OCI-LY7 (cell line): ENCODE data around the gene GTF2F1. TPM values are rescaled to one million over a fixed set of nuclear protein-coding genes. Genes with fewer than 3 reads are reported as not detected.

Experiments
- BruUV-seq: library from RNA; stranded (reverse); fragments of 400-500 nt; replicated peaks from 2 replicates; lab custom pipeline; 2021; lab: Mats Ljungman, UMichigan
- CTCF ChIA-PET: fragments of 300-600 bp; sonication (Branson Sonifier 250); formaldehyde crosslinking; loops from one replicate; lab custom pipeline; 2022; ENCODE audit warnings: antibody characterized with exemption; ENCODE audit not compliant: unreplicated experiment; lab: Charles Lee
- POLR2A ChIA-PET: fragments of 300-600 bp; sonication (Branson Sonifier 250); formaldehyde crosslinking; loops from one replicate; lab custom pipeline; 2022; ENCODE audit warnings: antibody characterized with exemption; lab: Charles Lee
- DNase-seq: peaks from one replicate; pipeline ENCODE4 v3.0.0-alpha.2; 2015; ENCODE audit warnings: low spot score
- H2AFZ ChIP-seq: fragments of 200-600 bp; sonication (generic), shearing (Covaris generic); 2 replicates; pipeline ENCODE4 v1.6.1; 2014; ENCODE audit warnings: mild to moderate bottlenecking, antibody characterized with exemption, low read length, moderate library complexity
- H3K27ac ChIP-seq: fragments of 200-600 bp; sonication (generic); 2 replicates; pipeline ENCODE4 v1.5.1; 2014; ENCODE audit warnings: mixed run types, low read depth, mild to moderate bottlenecking, moderate library complexity, low read length, inconsistent platforms; ENCODE audit not compliant: poor library complexity, severe bottlenecking
- H3K36me3 ChIP-seq: fragments of 200-600 bp; sonication (generic); 2 replicates; pipeline ENCODE4 v1.6.1; 2014; ENCODE audit warnings: mild to moderate bottlenecking, antibody characterized with exemption, low read length, moderate library complexity, mixed read lengths; ENCODE audit not compliant: insufficient read depth
- H3K4me1 ChIP-seq: fragments of 200-600 bp; sonication (generic); 2 replicates; pipeline ENCODE4 v1.5.1; 2014; ENCODE audit warnings: mild to moderate bottlenecking, low read length; ENCODE audit not compliant: insufficient read depth, poor library complexity, severe bottlenecking
- H3K4me2 ChIP-seq: fragments of 200-600 bp; sonication (generic); 2 replicates; pipeline ENCODE4 v1.6.1; 2014; ENCODE audit warnings: mild to moderate bottlenecking, low read length
- H3K4me3 ChIP-seq: fragments of 200-600 bp; sonication (generic); 2 replicates; pipeline ENCODE4 v1.5.1; 2014; ENCODE audit warnings: mild to moderate bottlenecking, low read depth, low read length; ENCODE audit not compliant: poor library complexity, severe bottlenecking
- H3K79me2 ChIP-seq: fragments of 200-600 bp; sonication (generic); 2 replicates; pipeline ENCODE4 v1.6.1; 2016; ENCODE audit warnings: low read depth, mild to moderate bottlenecking, low read length, moderate library complexity, mixed read lengths; ENCODE audit not compliant: insufficient read depth
- H3K9me2 ChIP-seq: fragments of 200-600 bp; sonication (generic); 2 replicates; pipeline ENCODE4 v1.6.1; 2016; ENCODE audit warnings: mild to moderate bottlenecking, low read length, mixed read lengths; ENCODE audit not compliant: insufficient read depth
- H3K9me3 ChIP-seq: fragments of 200-600 bp; sonication (generic); 2 replicates; pipeline ENCODE4 v1.6.1; 2014; ENCODE audit warnings: mild to moderate bottlenecking, mixed run types, low read length, mixed read lengths
- H4K20me1 ChIP-seq: fragments of 200-600 bp; sonication (generic); 2 replicates; pipeline ENCODE4 v1.6.1; 2014; ENCODE audit warnings: mild to moderate bottlenecking, antibody characterized with exemption, low read length, moderate library complexity, mixed read lengths; ENCODE audit not compliant: insufficient read depth
- CTCF ChIP-seq: fragments of 200-600 bp; sonication (generic); conservative IDR thresholded peaks from 2 replicates; pipeline ENCODE4 v1.5.1; 2014; ENCODE audit warnings: mild to moderate bottlenecking, antibody characterized with exemption, low read length, moderate library complexity, mixed read lengths
- EZH2phosphoT487 ChIP-seq: fragments of 200-600 bp; sonication (generic); IDR thresholded peaks from 2 replicates; pipeline ENCODE4 v1.6.1; 2018; ENCODE audit warnings: low read depth, borderline replicate concordance, mild to moderate bottlenecking, mixed run types, antibody characterized with exemption, low read length, moderate library complexity, mixed read lengths
- intact Hi-C: fragments of 100-400 bp; cut with micrococcal nuclease; formaldehyde crosslinking; loops from one replicate; pipeline ENCODE4 v1.10.0; 2022; ENCODE audit not compliant: unreplicated experiment
- total RNA-seq, 2 experiments: library from RNA; depleted of rRNA in 1 of 2; stranded (reverse); fragments of >200 nt in 1 of 2; shearing (Covaris generic) in 1 of 2; gene quantifications; 2 replicates each; pipeline ENCODE4 v1.2.3, GENCODE V29; 2014 to 2022

The GTF2F1 gene
- total RNA-seq, 2 experiments from 2014 or later: 31.1 to 43.2 TPM

- no peak for DNase-seq
- Histone ChIP-seq H2AFZ (no peak overlapping the region), H3K9me3 (no peaks in the 10 kb centered on the region), H3K4me2 (no peak overlapping the region), H3K9me2 (no peaks in the 10 kb centered on the region), H3K79me2 (no peaks in the 10 kb centered on the region), H3K4me3 (no peak overlapping the region), H3K36me3 (peaks cover 22% of the 10 kb centered on the region), H3K27ac (no peak overlapping the region), H4K20me1 (no peaks in the 10 kb centered on the region), H3K4me1 (no peaks in the 10 kb centered on the region)
- no TSS peak for BruUV-seq
- no peak for TF ChIP-seq CTCF
- TF ChIP-seq EZH2phosphoT487: no peak
- CTCF ChIA-PET: no interaction called here
- POLR2A ChIA-PET: no interaction called here
- intact Hi-C loops: no loop called here
Observed at GRCh38 chr19:6409346-6409745, 16.4 kb upstream of the GTF2F1 start.

GRCh38 chr19:6406401-6406800, 13.4 kb upstream of the GTF2F1 start:
- no peaks in the 10 kb centered on the region for H3K36me3 ChIP-seq
- no peak for TF ChIP-seq EZH2phosphoT487
- TF ChIP-seq CTCF: no peak
- POLR2A ChIA-PET: interaction anchor here (0.5 kb wide), 1 partner anchor 207 kb away, joined by 3 read pairs; no protein-coding TSS in a partner anchor
- intact Hi-C loops: no loop called here
- CTCF ChIA-PET: no interaction called here
- no peaks in the 10 kb centered on the region for H3K9me2 ChIP-seq
- H3K4me2 ChIP-seq: no peak overlapping the region
- no peaks in the 10 kb centered on the region for H3K9me3 ChIP-seq
- no peak overlapping the region for H2AFZ ChIP-seq
- DNase-seq: no peak
- no peak overlapping the region for H3K27ac ChIP-seq
- no TSS peak for BruUV-seq
- no peaks in the 10 kb centered on the region for H4K20me1 ChIP-seq
- no peaks in the 10 kb centered on the region for H3K79me2 ChIP-seq
- H3K4me3 ChIP-seq: no peak overlapping the region
- H3K4me1 ChIP-seq: no peaks in the 10 kb centered on the region

- intact Hi-C loops: no loop called here
- DNase-seq: no peak
- Histone ChIP-seq H2AFZ (no peak overlapping the region), H3K79me2 (no peaks in the 10 kb centered on the region), H3K36me3 (no peaks in the 10 kb centered on the region), H3K4me1 (no peaks in the 10 kb centered on the region), H3K9me3 (no peaks in the 10 kb centered on the region), H3K27ac (no peak overlapping the region), H3K4me2 (no peak overlapping the region), H4K20me1 (no peaks in the 10 kb centered on the region), H3K4me3 (no peak overlapping the region), H3K9me2 (no peaks in the 10 kb centered on the region)
- ChIA-PET POLR2A (interaction anchor here (0.7 kb wide), 3 partner anchors 200 to 1466 kb away, joined by 3 to 4 read pairs (median 3); no protein-coding TSS in a partner anchor), CTCF (no interaction called here)
- BruUV-seq: no TSS peak
- no peak for TF ChIP-seq EZH2phosphoT487
- no peak for TF ChIP-seq CTCF
Observed at GRCh38 chr19:6402837-6403608, 10.1 kb upstream of the GTF2F1 start.
